Measurements from ENCODE around the gene ZC2HC1B. TPM values are rescaled to one million over a fixed set of nuclear protein-coding genes. Genes with fewer than 3 reads are reported as not detected.

ZC2HC1B gene
- total and polyA plus RNA-seq, 2 of the 8 experiments (the other 6 are each of a cell fraction or from before 2014, with no cell fraction given): not detected

- TF ChIP-seq CHD7 (IDR thresholded peaks at IDR 0.05; ENCODE audit: insufficient replicate concordance, low read length) (peak; percentile 87), GABPA (IDR thresholded peaks at IDR 0.05; ENCODE audit: borderline replicate concordance, insufficient read depth, low read length) (peak; percentile 15; the same call in 1 of the 2 replicates), TAF7 (optimal IDR thresholded peaks at IDR 0.05; ENCODE audit: borderline replicate concordance, low read depth, low read length) (peak; percentile 16), HDAC2 (IDR thresholded peaks at IDR 0.05; ENCODE audit: borderline replicate concordance in 1 of 2, low read depth in 2 of 2, low read length in 2 of 2) (peak in 1 of 2 experiments; percentile 12; a peak in 2 of 4 replicates), SIX5 (IDR thresholded peaks at IDR 0.05; ENCODE audit: low read depth, low read length) (no peak), BCL11A (IDR thresholded peaks at IDR 0.05; ENCODE audit: low read depth in 2 of 2, low read length in 2 of 2) (peak; percentile 16 to 72), TCF12 (IDR thresholded peaks at IDR 0.05; ENCODE audit: low read depth, low read length) (peak; percentile 87; the same call in 1 of the 2 replicates), SIN3A (conservative IDR thresholded peaks at IDR 0.05 in 1 of 2, IDR thresholded peaks at IDR 0.05 in 1 of 2; ENCODE audit: low read depth in 1 of 2, low read length in 2 of 2) (peak; percentile 81 to 90; a peak in 2 of 4 replicates), SP1 (IDR thresholded peaks at IDR 0.05; ENCODE audit: low read depth, low read length) (peak; percentile 84)
Measured at GRCh38 chr6:143973097-143973966, 109.1 kb downstream of the ZC2HC1B start (continued).
